GM19351 (cell line): Measurements from ENCODE around the gene GAGE1.
"Not testable (repeated sequence)": the region's sequence is repeated elsewhere in the genome, so short reads cannot be mapped to it uniquely, and the experiment has no call there.

Source experiments
- ATAC-seq: cut with Tn5 transposase; IDR thresholded peaks from one replicate; pipeline ENCODE4 v1.9.1; 2021; ENCODE audit warnings: mild to moderate bottlenecking, moderate library complexity; ENCODE audit not compliant: unreplicated experiment

Gene GAGE1, protein sequence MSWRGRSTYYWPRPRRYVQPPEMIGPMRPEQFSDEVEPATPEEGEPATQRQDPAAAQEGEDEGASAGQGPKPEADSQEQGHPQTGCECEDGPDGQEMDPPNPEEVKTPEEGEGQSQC

DNA sequence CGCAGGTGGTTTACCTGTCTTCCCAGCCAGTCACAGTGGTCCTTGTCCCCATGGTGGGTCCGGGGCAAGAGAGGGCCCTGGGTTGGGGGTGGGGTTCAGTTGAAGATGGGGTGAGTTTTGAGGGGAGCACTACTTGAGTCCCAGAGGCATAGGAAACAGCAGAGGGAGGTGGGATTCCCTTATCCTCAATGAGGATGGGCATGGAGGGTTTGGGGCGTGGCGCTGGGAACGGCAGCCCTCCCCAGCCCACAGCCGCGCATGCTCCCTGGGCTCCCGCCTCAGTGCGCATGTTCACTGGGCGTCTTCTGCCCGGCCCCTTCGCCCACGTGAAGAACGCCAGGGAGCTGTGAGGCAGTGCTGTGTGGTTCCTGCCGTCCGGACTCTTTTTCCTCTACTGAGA lies at the start of gene GAGE1:
TSS of gene GAGE1 (plus strand) at position 301 of the 400 bp plus-strand sequence. CDS start 1,155 bp downstream, outside the sequence.
- ATAC-seq: not testable (repeated sequence)

DNA sequence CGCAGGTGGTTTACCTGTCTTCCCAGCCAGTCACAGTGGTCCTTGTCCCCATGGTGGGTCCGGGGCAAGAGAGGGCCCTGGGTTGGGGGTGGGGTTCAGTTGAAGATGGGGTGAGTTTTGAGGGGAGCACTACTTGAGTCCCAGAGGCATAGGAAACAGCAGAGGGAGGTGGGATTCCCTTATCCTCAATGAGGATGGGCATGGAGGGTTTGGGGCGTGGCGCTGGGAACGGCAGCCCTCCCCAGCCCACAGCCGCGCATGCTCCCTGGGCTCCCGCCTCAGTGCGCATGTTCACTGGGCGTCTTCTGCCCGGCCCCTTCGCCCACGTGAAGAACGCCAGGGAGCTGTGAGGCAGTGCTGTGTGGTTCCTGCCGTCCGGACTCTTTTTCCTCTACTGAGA lies 47.8 kb upstream of the GAGE1 start, which contains the start of gene GAGE12E:
TSS of gene GAGE12E (plus strand) at position 301 of the 400 bp plus-strand sequence. CDS start 1,155 bp downstream, outside the sequence.
- ATAC-seq: not testable (repeated sequence)

- not testable (repeated sequence) for ATAC-seq
Measured at GRCh38 chrX:49560542-49560941, 38.3 kb upstream of the GAGE1 start, which contains the start of gene GAGE12F. Gene GAGE12F (plus strand): TSS chrX:49560842. CDS start chrX:49561997, 1,155 bp downstream.

GRCh38 chrX:49568728-49569127 lies 30.1 kb upstream of the GAGE1 start:
- ATAC-seq: not testable (repeated sequence)

- ATAC-seq: not testable (repeated sequence)
Measured at GRCh38 chrX:49569152-49569551, 29.7 kb upstream of the GAGE1 start.

GRCh38 chrX:49570100-49570499 lies 28.7 kb upstream of the GAGE1 start, which contains the start of gene GAGE12G:
Gene GAGE12G (plus strand): TSS chrX:49570400. CDS start chrX:49571555, 1,155 bp downstream.
- not testable (repeated sequence) for ATAC-seq

- not testable (repeated sequence) for ATAC-seq
Measured at GRCh38 chrX:49579649-49580048, 19.2 kb upstream of the GAGE1 start, which contains the start of gene GAGE12H. Gene GAGE12H (plus strand): TSS chrX:49579949. CDS start chrX:49581104, 1,155 bp downstream.

GRCh38 chrX:49589196-49589595 lies 9.6 kb upstream of the GAGE1 start, which contains the start of gene GAGE2A:
Gene GAGE2A (plus strand): TSS chrX:49589496. CDS start chrX:49590651, 1,155 bp downstream.
- ATAC-seq: not testable (repeated sequence)

DNA sequence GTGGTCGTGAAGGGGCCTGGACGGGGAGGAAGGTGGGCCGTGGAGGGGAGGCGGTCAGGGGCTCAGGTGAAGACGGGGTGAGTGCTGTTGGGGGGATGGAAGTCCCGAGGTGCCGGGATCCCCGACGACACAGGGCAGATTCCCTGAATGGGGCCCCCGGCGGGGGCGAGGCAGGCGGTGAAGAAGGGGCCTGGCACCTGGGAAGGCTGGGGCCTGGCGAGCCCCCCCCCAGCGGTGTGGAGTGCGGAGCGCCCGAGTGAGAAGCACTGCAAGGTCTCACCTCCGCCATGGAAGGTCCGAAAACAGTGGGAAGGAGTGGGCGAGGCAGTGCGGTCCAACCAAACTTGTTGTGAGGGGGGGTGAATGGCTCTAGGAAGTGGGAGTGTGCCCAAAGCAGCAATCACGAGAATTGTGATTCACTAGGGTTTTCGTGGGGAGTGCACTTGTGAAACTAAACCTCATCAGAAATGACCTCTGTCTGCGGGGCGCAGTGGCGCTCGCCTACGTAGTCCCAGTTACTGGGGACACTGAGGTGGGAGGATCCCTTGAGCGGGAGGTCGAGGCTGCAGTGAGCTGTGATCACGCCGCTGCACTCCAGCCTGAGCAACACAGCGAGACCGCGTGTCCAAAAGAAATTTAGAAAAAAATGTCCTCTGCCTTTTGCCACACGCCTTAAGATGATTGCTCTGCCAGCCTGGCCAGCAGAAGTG lies 8.9 kb upstream of the GAGE1 start:
- not testable (repeated sequence) for ATAC-seq

DNA sequence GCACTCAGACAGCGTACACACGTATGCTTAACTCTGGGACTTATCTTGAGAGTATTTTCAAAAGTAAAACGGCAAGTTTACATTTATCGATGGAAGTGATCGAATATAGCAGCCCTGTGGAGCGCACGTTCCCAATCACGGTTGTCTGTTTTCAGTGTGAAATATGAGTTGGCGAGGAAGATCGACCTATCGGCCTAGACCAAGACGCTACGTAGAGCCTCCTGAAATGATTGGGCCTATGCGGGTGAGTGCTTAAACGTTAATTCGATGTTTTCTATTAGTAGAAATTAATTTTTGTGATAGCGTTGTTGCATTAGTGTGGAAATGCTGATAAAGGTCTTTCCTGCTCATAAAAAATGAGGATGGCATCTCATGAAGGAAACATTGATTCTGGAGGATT lies 8.3 kb upstream of the GAGE1 start:
- not testable (repeated sequence) for ATAC-seq

GRCh38 chrX:49610718-49611310 lies 12.0 kb downstream of the GAGE1 start:
- ATAC-seq: no peak

DNA sequence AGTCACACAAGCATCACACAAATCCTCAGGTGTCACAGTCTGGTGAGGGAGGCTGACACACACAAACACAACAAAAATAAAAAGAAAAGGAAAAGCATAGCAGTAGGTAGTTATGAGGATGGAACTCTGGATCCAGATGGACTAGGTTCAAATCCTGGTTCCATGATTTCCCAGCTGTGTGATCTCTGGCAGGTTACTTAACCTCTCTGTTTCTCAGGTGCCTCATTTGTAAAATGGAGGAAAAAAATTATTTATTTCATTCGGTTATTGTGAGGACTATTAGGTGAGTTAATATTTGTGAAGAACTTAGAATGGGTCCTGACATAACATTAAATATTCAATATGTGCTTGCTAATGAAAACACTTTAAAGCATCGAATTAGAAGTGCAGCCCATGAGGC lies 19.8 kb downstream of the GAGE1 start:
- ATAC-seq: no peak

GRCh38 chrX:49627086-49627777 lies 28.4 kb downstream of the GAGE1 start:
- no peak for ATAC-seq

- ATAC-seq: no peak
Measured at GRCh38 chrX:49644991-49645637, 46.3 kb downstream of the GAGE1 start.

- no peak for ATAC-seq
Measured at GRCh38 chrX:49656533-49656932, 57.7 kb downstream of the GAGE1 start.
